Lower leg skin (tissue), 4 donors: ENCODE results near the gene RRP36. TPM values are rescaled to one million over a fixed set of nuclear protein-coding genes. Genes with fewer than 3 reads are reported as not detected.

Experiments
- DNase-seq, 2 donors: peaks; one replicate each; pipeline ENCODE4 v3.0.0-alpha.2; 2019; ENCODE audit warnings: low spot score in 2 of 2
- H3K4me3 ChIP-seq: fragments of 200-600 bp; sonication (generic); 2 replicates; pipeline ENCODE4 v1.5.1; 2017; ENCODE audit warnings: mild to moderate bottlenecking, low read depth; ENCODE audit not compliant: poor library complexity, severe bottlenecking
- POLR2A ChIP-seq, 2 donors: fragments of 450-650 bp; IDR thresholded peaks; one replicate each; pipeline ENCODE4 v1.6.1; 2016 to 2017; ENCODE audit warnings: antibody characterized with exemption in 2 of 2, mild to moderate bottlenecking in 1 of 2, moderate library complexity in 1 of 2
- WGBS, 2 donors: methylation state at CpG; one replicate each; pipeline ENCODE4 v1.1.5; 2018; 5-methylcytosine and 5-hydroxymethylcytosine counted together
- intact Hi-C: fragments of 100-400 bp; cut with DNase I; formaldehyde crosslinking; loops from one replicate; pipeline ENCODE4 v1.15.0; 2023; ENCODE audit warnings: low total_unique reads
- total RNA-seq, 4 donors: library from RNA; depleted of rRNA; stranded (reverse); fragments of >200 nt; gene quantifications; one replicate each; pipeline ENCODE4 v1.1.0, GENCODE V29; 2016
- TF ChIP-seq, protein P1 (sequence below), 3 donors: fragments of 450-650 bp; IDR thresholded peaks; one replicate each; pipeline ENCODE4 v1.5.1; 2016; ENCODE audit warnings: antibody characterized with exemption in 3 of 3, mild to moderate bottlenecking in 3 of 3, moderate library complexity in 2 of 3

RRP36 gene
- total RNA-seq, 4 donors from 2014 or later: 38.5 to 61.9 (median 56.7) TPM

DNA sequence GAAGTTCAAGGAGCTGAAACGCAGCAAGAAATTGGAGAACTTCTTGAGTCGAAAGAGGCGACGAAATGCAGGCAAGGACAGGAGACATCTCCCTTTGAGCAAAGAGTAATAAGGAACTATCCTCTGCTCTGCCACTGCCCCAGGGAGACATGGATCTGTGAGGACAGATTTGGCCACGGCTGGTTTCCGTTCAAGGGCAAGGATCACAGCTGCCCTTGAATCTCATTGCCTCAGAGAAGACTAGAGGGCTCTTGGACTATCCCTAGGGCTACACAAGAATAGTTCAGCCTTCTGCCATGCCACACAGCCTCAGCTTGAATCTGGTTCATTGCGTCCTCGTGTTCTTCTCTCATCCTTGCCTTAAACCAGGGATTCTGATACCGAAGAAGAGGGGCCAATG is 7.7 kb downstream of the RRP36 start:
- WGBS, 2 donors: 91 to 92% methylated on average over 9 of the region's 9 CpGs
- no peak overlapping the region for H3K4me3 ChIP-seq
- DNase-seq: no peak
- intact Hi-C loops: no loop called here
- no peak for TF ChIP-seq POLR2A (IDR thresholded peaks at IDR 0.05)
- TF ChIP-seq, protein P1, sequence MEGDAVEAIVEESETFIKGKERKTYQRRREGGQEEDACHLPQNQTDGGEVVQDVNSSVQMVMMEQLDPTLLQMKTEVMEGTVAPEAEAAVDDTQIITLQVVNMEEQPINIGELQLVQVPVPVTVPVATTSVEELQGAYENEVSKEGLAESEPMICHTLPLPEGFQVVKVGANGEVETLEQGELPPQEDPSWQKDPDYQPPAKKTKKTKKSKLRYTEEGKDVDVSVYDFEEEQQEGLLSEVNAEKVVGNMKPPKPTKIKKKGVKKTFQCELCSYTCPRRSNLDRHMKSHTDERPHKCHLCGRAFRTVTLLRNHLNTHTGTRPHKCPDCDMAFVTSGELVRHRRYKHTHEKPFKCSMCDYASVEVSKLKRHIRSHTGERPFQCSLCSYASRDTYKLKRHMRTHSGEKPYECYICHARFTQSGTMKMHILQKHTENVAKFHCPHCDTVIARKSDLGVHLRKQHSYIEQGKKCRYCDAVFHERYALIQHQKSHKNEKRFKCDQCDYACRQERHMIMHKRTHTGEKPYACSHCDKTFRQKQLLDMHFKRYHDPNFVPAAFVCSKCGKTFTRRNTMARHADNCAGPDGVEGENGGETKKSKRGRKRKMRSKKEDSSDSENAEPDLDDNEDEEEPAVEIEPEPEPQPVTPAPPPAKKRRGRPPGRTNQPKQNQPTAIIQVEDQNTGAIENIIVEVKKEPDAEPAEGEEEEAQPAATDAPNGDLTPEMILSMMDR (IDR thresholded peaks at IDR 0.05): no peak

- intact Hi-C loops: no loop called here
- TF ChIP-seq, protein P1 (IDR thresholded peaks at IDR 0.05): no peak
- TF ChIP-seq POLR2A (IDR thresholded peaks at IDR 0.05): no peak
- WGBS, 2 donors: 93 to 96% methylated on average over 4 of the region's 4 CpGs
- H3K4me3 ChIP-seq: no peak overlapping the region
- no peak for DNase-seq
Measured at GRCh38 chr6:43032326-43032725, 10.9 kb downstream of the RRP36 start.

- intact Hi-C loops: no loop called here
- TF ChIP-seq, protein P1 (IDR thresholded peaks at IDR 0.05): no peak
- TF ChIP-seq POLR2A (IDR thresholded peaks at IDR 0.05): no peak
- H3K4me3 ChIP-seq: no peak overlapping the region
- WGBS, 2 donors: 88 to 92% methylated on average over 2 of the region's 2 CpGs
- no peak for DNase-seq
Measured at GRCh38 chr6:43033496-43034189, 12.2 kb downstream of the RRP36 start.

DNA sequence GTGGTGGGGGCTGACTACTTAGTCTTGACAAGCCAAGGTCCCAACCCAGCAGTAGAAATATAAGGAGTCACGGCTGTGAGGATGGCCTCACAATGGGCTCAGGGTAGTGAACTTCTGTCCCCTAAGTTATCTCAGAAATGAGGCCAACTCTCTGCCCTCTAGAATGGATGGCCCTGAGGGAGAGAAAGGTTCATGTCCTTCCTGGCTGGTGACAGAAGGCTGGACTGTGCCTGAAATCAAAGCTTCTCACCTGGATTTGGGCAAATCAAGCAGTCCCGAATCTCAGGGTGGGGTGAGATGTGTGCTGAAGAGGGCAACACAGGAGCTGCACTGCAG is 12.7 kb downstream of the RRP36 start:
- 78 to 87% methylated on average over 2 of the region's 2 CpGs for WGBS, 2 donors
- intact Hi-C loops: no loop called here

DNA sequence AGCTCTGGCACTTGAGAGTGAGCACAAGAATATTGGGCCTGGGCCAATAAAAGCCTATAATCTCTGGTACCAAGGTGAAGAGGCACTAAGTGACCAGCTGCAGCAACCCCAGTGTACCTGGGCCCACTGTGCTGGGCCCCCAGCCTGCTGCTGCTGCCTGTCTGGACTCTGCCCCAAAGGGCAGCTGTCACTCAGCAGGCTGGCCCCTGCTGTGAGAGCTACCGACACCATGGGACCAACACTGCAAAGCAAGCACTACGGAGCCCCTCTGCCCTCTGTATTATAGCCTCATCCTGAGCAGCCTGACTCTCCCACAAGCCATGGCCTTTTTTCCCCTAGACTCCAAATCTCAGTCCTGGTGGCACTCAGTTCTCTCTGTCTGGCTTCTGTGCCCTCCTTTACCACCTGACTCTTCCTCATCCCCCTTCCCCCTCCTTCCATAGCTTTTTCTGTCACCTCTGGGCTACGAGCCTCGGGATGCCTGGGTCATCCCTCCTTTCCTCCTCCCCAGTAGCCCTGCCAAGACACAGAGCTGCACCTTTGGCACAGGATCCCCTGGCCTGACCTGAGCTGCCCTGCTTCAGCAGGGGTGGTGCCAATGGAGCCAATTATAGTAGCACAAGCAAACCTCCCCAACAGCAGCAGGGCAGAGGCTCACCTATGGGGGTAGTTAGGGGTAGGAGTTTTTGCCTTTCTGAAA is 14.2 kb downstream of the RRP36 start:
- intact Hi-C loops: no loop called here
- H3K4me3 ChIP-seq: no peak overlapping the region
- TF ChIP-seq, protein P1 (IDR thresholded peaks at IDR 0.05): no peak
- TF ChIP-seq POLR2A (IDR thresholded peaks at IDR 0.05): no peak
- WGBS, 2 donors: 64 to 67% methylated on average over 4 of the region's 4 CpGs
- no peak for DNase-seq

More for the DNA sequence above, 12.7 kb downstream of the RRP36 start:
- TF ChIP-seq, protein P1 (IDR thresholded peaks at IDR 0.05): no peak
- no peak for TF ChIP-seq POLR2A (IDR thresholded peaks at IDR 0.05)
- no peak for DNase-seq
- no peak overlapping the region for H3K4me3 ChIP-seq
